ENCODE data around the gene AFF3.
"Not testable (repeated sequence)": the region's sequence is repeated elsewhere in the genome, so short reads cannot be mapped to it uniquely, and the experiment has no call there.

AFF3 gene

DNA sequence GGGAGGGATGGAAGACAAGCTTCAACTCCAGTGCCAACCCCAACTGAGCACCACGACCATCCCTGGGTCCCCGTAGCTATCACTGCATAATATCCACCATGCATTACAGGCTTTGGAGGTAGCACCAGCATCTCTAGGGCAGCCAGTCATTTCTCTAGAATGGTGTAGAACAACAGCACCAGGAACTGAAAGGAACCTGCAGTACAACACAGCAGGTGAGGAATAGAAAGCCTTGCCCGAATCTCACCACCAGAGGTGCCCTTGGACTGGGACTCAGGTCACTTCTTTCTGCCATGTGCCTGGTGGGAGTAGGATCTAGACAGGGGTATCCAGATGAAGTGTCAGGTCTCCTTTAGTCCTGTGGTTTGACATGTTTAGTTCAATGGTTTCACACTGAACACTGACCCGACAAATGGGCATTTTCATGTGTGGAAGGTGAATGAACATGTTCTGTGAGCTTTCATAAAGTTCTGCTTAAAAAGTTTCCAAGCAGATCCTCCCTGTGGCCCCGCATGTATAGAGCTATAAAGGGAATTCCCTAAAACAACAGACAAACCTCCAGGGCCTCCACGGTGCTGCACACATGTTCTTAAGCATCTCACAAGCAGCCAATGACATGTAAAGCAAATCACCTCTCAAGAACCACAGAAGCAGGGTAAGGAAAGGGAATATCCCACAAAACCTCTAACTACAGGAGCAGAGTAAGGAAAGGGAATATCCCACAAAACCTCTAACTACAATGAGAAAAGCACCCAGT is 208.3 kb downstream of the AFF3 start:
- DNase-seq (ENCODE audit: low read depth in 2 of 2), result no peak

DNA sequence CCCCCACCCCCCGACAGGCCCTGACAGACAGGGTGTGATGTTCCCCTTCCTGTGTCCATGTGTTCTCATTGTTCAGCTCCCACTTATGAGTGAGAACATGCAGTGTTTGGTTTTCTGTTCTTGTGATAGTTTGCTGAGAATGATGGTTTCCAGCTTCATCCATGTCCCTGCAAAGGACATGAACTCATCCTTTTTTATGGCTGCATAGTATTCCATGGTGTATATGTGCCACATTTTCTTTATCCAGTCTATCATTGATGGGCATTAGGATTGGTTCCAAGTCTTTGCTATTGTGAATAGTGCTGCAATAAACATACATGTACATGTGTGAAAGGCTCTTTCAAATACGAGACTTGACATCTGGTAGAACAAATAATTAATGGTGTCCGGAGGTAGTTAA is 208.9 kb downstream of the AFF3 start:
- not testable (repeated sequence) for DNase-seq (ENCODE audit: low read depth in 2 of 2)

DNA sequence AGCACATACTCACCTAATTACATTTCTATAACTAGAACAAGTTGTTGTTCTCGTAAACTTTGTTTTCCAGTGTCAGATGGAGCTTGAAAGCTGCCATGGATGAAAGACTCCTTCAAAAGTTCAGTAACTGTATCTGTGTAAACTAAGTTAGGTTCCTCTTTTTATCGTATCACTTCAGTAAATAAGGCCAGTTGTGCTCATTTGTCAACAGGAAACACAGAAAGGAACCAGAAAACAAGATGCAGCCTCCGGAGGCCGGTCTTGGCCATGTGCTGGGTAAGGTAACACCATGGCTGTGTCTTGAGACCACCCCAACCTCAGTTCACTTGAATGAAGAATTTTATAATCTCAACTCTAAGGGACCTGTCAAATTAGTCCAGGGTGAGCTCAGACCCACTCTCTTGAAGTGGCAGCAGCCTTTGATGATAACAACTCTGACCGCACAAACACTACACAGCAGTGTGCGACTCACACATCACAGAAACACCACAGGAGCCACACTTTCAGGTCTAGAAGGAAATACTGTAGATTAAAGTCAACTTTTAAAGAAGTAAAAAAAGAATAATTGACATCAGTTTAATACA is 213.8 kb downstream of the AFF3 start:
- DNase-seq (ENCODE audit: low read depth in 2 of 2), result no peak

DNA sequence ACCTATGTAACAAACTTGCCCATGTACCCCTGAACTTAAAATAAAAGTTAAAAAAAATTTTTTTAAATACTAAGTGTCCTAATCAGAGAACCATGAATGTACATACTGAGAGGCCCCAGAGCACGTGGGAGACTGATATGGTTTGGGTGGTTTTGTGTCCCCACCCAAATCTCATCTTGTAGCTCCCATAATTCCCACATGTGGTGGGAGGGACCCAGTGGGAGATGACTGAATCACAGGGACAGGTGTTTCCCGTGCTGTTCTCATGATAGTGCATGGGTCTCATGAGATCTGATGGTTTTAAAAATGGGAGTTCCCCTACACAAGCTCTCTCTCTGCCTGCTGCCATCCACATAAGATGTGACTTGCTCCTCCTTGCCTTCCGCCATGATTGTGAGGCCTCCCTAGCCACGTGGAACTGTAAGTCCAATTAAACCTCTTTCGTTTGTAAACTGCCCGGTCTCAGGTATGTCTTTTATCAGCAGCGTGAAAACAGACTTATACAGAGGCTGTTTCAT is 214.6 kb downstream of the AFF3 start:
- DNase-seq (ENCODE audit: low read depth in 2 of 2), result not testable (repeated sequence)

DNA sequence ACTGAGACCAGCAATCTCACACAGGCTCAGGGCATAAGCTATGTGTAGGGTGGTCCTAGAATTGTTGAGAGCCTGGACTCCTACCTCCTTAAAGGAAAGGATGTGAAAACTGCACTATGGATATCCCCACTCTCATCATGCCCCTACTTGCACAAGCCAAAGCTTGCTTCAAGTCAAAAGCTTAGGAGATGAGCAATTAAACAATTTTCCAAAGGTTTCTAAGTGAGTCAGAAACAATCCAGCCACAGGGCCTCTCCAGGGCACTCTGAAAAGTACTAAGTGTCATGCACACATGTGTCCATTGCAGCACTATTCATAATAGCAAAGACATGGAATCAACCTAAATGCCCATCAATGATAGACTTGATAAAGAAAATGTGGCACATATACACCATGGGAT is 215.4 kb downstream of the AFF3 start:
- no peak for DNase-seq (ENCODE audit: low read depth in 2 of 2)

DNA sequence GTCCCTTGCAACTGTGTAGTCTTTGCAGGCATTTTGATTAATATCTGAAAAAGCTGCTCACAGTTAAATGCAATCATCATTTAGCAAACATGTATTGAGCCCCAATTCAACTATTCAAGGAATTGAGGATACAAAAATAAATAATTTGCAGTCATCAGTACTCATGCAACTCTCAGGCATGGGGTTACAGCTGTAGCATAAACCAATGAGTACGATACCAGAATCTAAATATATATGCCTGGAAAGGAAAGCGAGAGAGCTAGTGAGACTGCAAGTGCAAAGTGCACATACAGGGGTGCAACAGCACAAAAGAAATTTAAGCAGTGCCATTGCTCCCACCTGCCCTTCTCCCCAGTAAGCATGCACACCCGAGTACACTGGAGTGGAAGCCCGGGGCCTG is 216.4 kb downstream of the AFF3 start:
- no peak for DNase-seq (ENCODE audit: low read depth in 2 of 2)

DNA sequence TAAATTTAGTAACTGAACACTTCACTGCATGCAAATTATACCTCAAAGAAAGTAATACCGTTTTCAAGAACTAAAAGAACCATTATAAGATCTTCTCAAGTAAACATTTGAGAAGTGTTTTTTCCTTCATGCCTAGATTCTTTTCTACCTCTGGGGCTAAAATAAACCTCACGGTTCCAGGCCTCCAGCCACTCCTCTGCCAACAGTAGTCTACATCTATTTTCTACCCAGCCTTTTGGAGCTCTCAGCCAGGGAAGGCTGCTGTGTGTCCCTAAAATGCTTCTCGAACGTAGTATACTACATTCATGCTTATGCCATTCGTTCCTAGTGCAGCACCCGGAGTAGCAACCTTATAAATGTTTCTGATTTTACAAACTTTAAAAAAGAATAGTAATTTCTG is 219.7 kb downstream of the AFF3 start:
- no peak for DNase-seq (ENCODE audit: low read depth in 2 of 2)

DNA sequence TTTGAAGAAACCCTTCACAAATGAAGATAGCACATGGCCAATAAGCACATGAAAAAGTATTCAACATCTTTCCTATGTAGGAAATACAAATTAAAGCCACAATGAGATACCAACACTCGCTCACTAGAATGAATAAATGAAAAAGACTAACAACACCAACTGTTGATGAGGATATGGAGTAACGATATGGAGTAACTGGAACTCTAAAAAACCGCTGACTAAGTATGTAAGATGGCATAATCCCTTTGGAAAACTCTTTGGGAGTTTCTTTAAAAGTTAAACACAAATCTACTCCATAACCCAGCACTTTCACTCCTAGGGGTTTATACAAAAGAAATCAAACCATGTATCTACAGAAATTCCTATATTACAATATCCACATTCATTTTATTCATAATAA is 220.5 kb downstream of the AFF3 start:
- no peak for DNase-seq (ENCODE audit: low read depth in 2 of 2)

DNA sequence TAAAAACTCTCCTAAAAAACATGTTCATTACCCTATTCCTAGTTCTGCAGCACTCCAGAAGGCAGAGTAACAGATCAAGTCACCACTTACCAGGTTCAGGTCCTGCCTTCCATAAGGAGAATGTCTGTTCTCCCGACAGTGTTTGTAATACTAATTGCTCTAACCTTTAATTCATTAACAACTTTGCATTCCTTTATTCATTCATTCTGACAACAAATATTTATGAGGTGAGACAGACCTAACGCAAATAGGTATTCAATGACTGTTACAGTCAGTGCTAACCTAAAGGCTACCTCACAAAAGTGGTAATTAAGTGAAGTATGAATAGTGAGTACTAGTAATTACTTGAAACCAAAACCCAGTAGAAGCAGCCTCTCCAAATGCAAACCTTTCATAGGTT is 224.0 kb downstream of the AFF3 start:
- DNase-seq (ENCODE audit: low read depth in 2 of 2), result no peak

DNA sequence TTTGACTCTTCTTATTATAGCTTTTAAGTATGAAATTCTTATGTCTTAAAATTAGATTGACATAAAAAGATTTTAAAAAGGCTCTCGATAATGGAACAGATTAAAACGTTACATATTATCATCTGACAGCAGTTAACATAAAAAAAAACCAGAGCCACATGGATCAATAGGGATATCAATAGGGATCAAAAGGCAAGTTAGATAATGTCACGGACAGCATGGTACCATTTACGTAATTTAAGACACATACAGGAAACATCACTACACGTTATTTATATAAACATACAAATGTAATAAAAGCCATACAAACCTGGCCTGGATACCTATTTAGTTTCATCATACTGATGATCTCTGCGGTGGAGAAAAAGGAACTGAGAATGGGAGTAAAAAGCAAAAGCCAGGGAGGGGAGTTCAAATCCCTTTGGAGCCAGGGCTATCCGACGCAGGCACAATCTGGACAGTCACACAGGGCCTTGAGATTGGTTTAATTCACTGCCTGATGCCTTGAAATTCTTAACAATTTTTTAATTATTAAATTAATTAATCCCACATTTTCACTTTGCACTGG is 227.2 kb downstream of the AFF3 start:
- DNase-seq (ENCODE audit: low read depth in 2 of 2), result no peak

DNA sequence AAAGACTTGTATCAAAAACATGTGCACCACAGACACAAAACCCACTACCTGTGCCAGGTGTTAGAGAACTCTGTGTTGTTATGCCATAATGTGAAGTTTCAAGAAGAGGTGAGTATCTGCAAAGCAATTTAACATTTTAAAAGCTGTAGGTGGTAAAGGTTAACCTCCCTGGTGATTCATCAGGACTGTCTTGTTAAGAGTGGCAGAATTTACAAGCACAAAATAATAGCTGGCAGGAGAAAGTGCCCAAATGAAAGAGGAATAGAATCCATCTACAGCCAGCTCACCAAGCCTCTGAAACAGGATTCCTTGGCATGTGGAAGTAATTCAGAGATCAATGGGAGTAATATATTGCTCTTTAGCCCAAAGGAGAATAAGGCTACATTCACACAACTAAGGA is 230.7 kb downstream of the AFF3 start:
- no peak for DNase-seq (ENCODE audit: low read depth in 2 of 2)

DNA sequence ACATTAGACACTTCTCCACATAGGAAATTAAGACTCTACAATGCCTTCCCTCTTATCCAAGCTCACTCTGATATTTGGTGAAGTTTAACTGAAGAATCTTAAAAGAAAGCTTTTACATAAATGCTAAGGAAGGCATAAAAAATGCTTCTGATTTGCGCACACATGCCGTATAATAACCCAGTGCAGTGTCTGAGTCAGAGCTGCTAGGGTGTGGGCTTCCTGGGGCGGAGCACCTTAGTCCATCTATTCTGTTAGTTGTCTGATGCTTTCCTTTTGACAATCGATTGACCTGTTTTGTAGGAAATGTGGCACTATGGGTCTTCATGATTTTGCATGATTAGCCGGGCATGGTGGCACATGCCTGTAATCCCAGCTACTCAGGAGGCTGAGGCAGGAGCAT is 231.5 kb downstream of the AFF3 start:
- no peak for DNase-seq (ENCODE audit: low read depth in 2 of 2)

DNA sequence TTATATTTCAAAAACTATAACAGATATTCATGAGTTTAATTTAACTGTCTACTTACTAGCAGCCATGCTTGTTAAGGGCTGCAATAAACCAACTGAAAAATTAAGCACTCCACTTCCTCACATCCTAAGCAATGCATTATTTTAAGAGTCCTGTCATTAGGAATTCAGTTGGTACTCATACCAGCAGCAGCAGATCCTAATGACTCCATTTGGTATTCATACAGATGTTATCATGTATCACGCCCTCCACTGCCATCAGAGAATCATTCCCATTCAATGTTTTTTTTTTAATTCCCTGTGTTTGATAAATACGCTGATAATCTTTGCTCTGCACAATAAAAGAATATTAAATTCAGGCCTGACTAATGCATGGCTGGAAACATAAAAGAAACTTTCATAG is 236.8 kb downstream of the AFF3 start:
- no peak for DNase-seq (ENCODE audit: low read depth in 2 of 2)

DNA sequence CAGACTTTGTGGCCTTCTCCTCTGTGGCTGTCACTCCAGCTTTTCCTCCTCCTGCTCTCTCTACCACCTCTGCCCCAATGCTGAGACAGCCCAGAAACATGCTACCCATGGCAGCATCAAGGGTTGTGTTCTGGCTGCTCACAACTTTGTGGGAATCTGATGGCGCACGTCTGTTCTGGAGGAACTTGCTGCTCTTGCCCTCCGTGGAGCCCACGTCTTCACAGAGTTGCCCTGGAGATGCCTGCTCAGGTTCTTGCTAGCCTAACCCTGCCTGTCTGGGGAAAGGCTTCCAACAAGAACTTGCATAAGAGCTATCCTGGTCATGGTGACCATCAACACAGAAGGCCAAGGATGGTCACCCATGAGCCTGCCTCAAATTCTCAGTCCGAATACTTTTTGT is 237.4 kb downstream of the AFF3 start:
- DNase-seq (ENCODE audit: low read depth in 2 of 2), result no peak

DNA sequence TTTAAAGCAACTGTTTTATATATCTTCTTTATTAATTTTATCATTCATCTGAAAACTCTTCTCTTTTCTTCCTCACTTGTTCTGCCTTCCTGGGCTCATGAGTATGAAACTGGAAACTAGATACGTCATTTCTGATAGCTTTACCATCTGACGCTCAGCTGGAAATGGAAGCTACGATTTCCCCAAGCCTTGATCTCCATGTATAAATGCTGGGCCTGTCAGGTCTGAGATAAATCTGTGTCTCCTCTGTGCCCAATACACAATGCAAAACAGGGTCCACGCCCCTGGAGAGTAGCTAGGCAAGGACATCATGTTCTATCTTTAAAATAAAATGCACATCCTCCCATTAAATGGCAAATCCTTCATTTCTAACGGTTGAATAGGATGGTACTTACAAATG is 238.4 kb downstream of the AFF3 start:
- no peak for DNase-seq (ENCODE audit: low read depth in 2 of 2)

DNA sequence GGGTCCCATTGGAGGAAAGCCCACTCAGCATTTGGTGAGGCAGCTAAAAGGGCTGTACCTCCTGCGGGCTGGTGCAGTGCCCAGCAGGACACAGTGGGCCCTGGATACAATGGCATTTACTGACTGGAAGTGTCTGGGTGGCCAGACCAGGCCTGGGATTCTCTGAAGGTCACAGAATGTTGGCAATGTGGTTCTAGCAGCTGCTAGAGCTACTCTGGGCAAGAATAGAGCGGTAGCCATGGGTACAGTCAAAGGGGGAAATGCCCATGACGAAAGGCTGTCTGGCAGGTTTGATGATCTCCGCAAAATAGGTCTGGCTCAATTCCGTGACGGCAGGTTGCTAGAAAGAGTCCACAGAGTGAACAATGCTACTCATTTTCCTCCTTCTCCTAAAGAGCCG is 241.8 kb downstream of the AFF3 start:
- no peak for DNase-seq (ENCODE audit: low read depth in 2 of 2)

DNA sequence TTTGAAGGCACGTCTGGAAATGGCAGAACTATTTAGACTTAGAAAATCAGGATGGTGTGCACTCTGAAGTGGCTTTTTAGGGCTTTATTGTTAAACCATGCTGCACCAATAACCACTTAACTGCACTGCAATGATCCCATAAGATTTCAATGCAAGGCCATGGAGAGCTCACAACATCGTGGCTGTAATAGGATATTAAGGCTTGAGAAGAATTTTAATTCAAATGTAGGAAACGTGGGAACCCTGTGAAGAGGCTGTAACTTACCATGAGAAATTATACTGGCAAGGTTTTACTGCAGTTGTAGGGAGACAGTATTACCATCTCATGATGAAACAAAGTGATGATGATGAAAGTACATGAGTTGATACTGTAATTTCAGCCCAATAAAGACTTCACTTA is 242.5 kb downstream of the AFF3 start:
- DNase-seq (ENCODE audit: low read depth in 2 of 2), result no peak

DNA sequence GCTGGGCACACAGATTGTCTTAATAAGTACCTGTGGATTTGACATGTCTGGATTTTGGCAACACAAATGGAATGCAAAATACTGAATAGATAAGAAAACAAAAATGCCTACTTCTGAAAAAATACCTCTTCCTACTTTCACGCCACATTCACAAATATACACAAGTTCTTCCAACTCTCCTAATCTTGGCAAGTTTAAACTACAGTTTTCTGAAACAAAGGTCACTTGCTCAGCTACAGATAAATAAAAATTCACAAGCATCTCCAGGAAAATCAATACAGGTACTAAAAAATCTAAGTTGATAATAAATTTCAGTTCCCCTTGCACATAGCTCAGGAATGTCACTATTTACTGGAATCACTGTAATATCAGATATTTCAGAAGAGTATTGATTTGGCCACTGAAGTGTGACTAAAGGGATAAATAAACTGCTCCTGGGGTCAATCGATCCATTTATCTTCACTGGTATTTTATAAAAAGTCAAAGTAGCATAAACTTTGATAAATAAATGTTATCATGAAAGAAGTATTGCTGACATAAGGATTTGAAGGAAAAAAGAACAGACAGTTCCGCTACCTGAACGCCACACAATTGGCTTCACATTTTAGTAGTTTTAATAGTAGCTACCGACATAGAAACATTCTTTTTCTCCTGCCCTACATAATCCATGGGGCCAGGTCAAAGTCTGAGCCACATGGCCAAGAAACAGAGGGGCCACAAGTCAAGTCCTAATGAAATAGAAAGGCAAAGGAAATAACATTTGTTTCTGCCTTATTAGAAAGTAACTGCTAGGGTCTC is 243.1 kb downstream of the AFF3 start:
- no peak for DNase-seq (ENCODE audit: low read depth in 2 of 2)

DNA sequence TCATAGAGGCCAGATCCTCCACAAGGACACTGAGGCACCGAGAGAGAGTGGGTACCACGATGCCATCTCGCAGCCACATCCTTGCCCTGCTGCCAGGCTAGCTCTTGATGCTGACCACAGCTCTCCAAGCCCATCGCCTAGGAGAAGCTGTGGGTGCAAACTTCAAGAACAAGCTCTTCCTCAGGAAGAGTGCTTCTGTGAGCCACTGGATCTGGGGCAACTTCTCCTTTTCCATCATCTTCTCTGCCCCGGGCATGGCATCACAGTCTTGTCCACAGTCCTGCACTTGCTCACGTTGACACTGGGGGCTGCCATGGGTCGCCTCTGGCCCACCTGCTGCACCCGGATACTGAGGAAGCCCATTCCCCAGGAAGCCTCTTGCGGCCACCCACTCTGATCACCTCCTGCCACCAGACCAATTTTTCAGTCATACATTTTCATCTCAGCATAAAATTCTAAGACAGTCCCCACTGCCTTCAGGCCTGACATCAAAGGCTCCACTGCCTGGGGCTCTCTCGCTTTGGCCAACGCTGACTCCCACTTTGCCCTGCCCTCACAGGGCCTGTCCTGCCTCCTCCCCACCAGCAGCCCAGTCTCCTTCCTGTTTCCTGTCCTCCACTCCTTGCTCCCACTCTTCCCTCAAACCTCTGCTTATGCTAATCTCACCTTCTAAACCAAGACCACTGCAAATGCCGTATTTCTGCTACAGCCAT is 243.9 kb downstream of the AFF3 start:
- DNase-seq (ENCODE audit: low read depth in 2 of 2), result no peak

DNA sequence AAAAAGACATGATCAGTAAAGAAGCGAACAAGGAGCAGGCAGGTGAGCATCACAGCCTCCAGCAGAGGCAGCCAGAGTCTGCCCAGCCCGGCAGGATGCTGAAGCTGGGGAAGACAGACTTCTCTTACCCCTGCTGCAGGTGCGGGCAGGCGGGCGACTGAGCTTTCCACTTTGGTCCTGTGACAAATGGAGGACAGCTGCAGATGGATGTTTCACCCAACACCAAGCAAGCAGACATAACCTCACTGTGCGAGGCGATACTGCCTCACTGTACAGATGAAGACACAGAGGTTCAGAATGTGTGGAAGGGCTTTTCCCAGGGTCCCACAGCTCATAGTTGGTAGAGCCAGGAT is 251.0 kb downstream of the AFF3 start:
- DNase-seq (ENCODE audit: low read depth in 2 of 2), result no peak

DNA sequence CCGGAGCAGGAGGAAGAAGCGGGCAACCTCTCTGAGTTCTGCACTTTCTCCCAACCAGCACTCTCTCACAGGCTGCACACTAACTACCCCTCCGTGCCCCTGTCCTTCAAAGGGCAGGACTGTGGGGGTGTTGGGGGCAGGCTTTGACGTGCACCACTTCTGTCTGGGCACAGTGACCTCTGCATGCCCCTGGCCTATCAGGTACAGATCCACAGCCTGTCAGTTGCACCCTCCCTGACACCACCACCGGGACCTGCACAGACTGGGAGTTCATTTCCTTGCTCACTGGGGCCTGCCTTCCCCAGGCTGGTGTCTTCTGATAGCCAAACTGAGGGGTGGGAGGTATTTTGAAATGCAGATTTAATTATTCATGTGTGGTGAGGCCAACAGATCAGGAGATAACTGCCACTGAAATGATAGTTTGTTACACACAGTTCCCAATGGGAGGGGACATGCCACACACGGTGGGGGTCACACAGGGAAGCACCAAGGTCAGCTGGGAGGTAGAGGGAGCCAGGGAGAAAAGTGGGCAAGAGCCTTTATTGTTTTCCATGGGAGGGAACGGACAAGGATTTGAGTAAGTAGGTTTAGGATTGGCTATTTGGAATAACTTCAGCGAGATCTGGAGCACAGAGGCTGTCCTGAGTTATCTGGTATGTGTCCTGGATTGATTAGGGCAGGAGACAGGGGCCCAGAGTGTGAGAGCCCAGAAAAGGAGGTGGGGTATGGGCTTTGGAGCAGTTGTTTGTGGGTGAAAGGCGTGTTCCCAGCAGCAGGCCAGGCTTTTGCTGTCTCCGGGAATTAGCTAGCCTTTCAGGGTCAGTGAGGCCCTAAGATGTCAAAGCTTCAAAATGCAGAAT is 251.6 kb downstream of the AFF3 start:
- DNase-seq (ENCODE audit: low read depth in 2 of 2), result no peak
